Tibial artery (tissue), 4 donors: ENCODE results near the gene INPP5K.

Experiments used
- DNase-seq, 2 donors: peaks; one replicate each; pipeline ENCODE4 v3.0.0-alpha.2; 2019
- H3K27ac ChIP-seq, 2 donors: fragments of 200-600 bp; sonication (generic) in 1 of 2; 1 replicate in 1 of 2; 2 replicates in 1 of 2; pipeline ENCODE4 v1.5.1; 2018 to 2019; ENCODE audit warnings: mild to moderate bottlenecking in 1 of 2
- H3K27me3 ChIP-seq, 2 donors: fragments of 200-600 bp; sonication (generic) in 1 of 2; one replicate each; pipeline versions ENCODE4 v1.5.1 to v1.6.0; 2016 to 2019
- H3K36me3 ChIP-seq, 3 donors: fragments of 200-600 bp; sonication (generic) in 2 of 3; one replicate each; pipeline ENCODE4 v1.5.1; 2016 to 2019; ENCODE audit warnings: mild to moderate bottlenecking in 2 of 3
- H3K4me1 ChIP-seq, 4 donors: fragments of 200-600 bp; sonication (generic) in 2 of 4; 1 replicate in 3 of 4; 2 replicates in 1 of 4; pipeline ENCODE4 v1.5.1; 2016 to 2019
- H3K4me3 ChIP-seq, 2 donors: fragments of 200-600 bp; sonication (generic) in 1 of 2; 1 replicate in 1 of 2; 2 replicates in 1 of 2; pipeline ENCODE4 v1.5.1; 2018 to 2019; ENCODE audit warnings: mild to moderate bottlenecking in 2 of 2
- H3K9me3 ChIP-seq, 3 donors: fragments of 200-600 bp; sonication (generic) in 1 of 3; one replicate each; pipeline ENCODE4 v1.5.1; 2016 to 2019
- intact Hi-C: fragments of 100-400 bp; cut with DNase I; formaldehyde crosslinking; loops from one replicate; pipeline ENCODE4 v1.15.0; 2023; ENCODE audit warnings: low total_unique reads
- TF ChIP-seq, protein P1 (sequence below), 2 experiments: fragments of 200-600 bp in 1 of 2; fragments of 450-650 bp in 1 of 2; IDR thresholded peaks; one replicate each; pipeline ENCODE4 v1.5.1; 2017 to 2019; ENCODE audit warnings: antibody characterized with exemption in 2 of 2, mild to moderate bottlenecking in 1 of 2, moderate library complexity in 1 of 2

The INPP5K gene

DNA sequence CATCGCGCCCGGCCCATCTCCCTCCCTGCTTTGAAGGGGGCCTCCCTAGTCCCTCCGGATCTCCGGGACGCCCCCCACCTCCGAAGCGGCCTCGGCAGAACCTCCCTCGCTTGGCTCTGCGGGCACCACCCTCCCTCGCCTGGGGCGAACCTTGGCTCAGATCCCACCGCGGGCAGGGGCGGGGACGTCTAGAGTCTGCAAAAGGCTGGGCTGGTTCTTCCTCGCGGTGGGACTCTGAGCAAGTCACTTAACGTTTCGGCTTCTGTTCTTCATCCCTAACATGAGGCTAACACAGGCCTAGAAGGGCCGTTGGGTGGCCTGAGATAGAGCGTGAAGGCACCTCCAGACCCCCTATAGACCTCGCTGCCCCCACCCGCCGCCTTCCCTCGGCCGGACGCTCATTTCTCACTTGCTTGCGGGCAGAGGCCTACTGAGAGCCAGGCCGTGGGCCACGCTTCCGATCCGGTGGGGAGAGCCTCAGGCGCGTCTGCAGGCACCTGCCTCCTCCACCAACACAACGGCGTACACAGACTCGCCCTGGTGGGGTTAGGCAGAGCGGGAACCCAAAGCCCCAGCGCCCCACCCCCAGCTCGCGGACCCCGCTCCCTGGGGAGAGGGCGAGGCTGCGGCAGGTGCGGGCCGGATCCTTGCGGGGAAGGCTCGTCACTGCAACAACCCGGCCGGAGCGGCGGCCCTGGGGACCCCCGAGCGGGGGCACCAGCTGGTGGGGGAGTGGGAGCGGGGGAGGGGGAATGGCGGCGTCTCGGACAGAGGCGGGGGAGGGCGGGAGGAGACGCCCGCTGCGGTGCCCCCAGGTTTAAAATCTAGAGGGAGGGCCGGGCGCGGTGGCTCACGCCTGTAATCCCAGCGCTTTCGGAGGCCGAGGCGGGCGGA is 29.4 kb downstream of the INPP5K start:
- TF ChIP-seq, protein P1, sequence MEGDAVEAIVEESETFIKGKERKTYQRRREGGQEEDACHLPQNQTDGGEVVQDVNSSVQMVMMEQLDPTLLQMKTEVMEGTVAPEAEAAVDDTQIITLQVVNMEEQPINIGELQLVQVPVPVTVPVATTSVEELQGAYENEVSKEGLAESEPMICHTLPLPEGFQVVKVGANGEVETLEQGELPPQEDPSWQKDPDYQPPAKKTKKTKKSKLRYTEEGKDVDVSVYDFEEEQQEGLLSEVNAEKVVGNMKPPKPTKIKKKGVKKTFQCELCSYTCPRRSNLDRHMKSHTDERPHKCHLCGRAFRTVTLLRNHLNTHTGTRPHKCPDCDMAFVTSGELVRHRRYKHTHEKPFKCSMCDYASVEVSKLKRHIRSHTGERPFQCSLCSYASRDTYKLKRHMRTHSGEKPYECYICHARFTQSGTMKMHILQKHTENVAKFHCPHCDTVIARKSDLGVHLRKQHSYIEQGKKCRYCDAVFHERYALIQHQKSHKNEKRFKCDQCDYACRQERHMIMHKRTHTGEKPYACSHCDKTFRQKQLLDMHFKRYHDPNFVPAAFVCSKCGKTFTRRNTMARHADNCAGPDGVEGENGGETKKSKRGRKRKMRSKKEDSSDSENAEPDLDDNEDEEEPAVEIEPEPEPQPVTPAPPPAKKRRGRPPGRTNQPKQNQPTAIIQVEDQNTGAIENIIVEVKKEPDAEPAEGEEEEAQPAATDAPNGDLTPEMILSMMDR (IDR thresholded peaks at IDR 0.05), result no peak
- no peaks in the 10 kb centered on the region for H3K27me3 ChIP-seq
- peak; percentile 87 to 96 for DNase-seq
- H3K27ac ChIP-seq, result peak overlapping the region; percentile 99
- peaks cover 8 to 21% (median 20%) of the 10 kb centered on the region in 3 donors for H3K36me3 ChIP-seq
- peaks cover under 1 to 78% (median 67%) of the 10 kb centered on the region in 4 donors for H3K4me1 ChIP-seq
- H3K9me3 ChIP-seq, result no peaks in the 10 kb centered on the region
- H3K4me3 ChIP-seq, result peak overlapping the region; percentile 84 to 87
- intact Hi-C loops, result no loop called here

DNA sequence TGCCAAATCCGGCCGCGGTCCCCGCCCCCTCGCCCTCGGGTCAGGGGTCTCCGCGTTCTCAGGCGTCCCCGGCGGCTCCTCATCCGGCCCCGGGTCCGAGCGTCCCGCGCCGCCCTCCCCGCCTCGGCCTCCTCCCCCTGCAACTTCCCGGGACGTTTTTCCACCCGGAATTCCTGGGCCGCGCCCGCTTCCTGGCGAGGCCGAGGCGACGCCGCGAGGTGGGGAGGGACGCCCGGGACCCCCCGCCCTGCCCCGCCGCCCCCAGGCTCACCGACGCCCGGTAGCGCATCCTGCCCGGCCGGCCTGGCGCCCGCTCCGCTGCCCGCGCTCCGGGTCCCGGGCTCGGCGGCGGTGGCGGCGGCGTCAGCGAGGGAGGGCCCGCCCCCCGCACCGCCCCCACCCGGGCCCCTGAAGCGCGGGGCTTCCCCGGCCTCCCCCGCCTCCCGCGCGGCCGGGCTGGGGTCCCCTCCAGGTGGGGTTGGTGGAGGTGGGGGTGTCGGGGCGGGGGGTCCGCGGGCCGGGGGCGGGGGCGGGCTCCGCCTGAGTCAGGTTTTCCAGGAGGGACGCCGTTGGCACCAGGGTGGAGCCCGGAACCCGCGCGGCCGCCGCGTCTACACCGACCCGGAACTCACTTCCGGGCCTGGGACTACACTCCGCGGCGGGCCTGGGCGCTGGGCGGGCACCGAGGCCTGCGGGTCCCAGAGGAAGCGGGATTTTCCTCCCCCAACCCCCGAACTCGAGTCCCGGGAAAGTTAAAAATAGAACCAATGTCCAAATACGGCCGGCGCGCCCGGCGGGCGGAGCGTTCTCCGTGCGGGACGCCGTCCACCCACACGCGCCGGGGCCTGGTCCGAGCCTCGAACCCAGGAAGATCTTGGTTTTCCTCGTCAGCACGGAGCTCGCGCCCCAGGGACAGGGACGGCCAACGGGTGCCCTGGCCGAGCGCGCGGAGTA is 30.7 kb downstream of the INPP5K start:
- TF ChIP-seq, protein P1 (IDR thresholded peaks at IDR 0.05), result no peak
- Histone ChIP-seq H3K36me3 (peaks cover 10 to 35% (median 33%) of the 10 kb centered on the region in 3 donors), H3K27me3 (no peaks in the 10 kb centered on the region), H3K4me1 (peaks cover 0 to 85% (median 65%) of the 10 kb centered on the region in 4 donors), H3K4me3 (peak overlapping the region; percentile 84 to 87), H3K27ac (peak overlapping the region; percentile 99), H3K9me3 (no peaks in the 10 kb centered on the region)
- peak; percentile 69 to 89 for DNase-seq
- intact Hi-C loops, result no loop called here

DNA sequence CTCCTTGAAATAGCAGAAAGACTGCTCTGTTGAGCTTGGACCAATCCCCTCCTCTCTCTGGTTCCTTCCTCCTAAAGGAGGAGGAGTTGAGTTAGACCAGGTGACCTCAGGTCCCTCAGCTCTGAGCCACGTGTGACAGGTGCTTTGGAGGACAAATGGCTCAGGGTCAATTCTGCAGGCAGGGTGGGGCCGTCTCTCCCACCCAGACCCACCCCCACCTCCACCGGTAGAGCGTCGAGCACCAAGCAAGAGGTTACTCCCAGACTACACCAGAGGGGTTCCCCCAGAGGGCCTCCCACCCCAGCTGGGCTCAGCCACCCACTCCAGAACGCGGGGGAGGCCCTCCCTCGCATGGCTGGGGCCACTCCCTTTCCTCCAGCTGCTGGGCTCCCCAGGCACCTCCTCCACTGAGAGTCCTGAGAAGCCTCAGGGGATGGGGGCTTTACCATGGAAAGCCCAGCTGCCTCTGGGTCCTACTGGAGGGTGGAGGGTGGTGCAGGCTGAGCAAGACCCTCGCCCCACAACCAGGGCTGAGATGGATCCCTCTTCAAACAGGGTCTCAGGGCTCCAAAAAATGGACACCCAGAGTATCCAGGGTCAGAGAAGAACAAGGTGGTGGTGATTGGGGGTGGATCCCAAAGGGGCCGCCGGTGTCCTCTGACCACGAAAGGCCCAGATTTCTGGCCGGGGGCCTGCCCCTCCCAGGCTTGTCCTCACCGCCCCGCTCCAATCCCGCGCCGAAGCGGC is 31.6 kb downstream of the INPP5K start:
- Histone ChIP-seq H3K9me3 (no peaks in the 10 kb centered on the region), H3K4me1 (peaks cover 0 to 79% (median 57%) of the 10 kb centered on the region in 4 donors), H3K27ac (peak overlapping the region; percentile 99), H3K36me3 (peaks cover 17 to 43% (median 40%) of the 10 kb centered on the region in 3 donors), H3K27me3 (no peaks in the 10 kb centered on the region), H3K4me3 (peak overlapping the region; percentile 84 to 87)
- TF ChIP-seq, protein P1 (IDR thresholded peaks at IDR 0.05), result no peak
- DNase-seq, result peak; percentile 47 to 84
- intact Hi-C loops, result no loop called here

DNA sequence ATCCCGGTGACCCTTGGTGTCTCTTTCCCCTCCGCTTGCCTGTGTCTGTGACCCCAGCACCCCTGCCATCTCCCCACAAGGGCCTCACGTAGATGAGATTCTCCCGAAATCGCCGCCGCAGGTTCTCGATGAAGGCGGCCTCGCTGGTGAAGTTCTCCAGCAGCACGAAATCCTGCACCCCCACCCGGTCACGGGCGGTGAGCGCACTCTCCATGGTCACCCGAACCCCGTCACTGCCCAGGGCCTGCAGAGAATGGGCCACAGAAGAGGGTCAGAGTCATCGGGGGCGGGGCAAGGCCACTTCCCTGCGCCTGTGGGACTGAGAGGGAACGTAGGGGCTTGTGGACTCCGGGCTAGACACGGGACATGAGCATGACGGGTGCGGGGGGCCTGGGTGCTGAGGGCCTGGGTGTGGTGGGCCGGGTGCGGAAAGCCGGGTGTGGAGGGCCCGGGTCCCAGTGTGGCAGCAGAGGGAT is 32.3 kb downstream of the INPP5K start:
- intact Hi-C loops, result no loop called here
- Histone ChIP-seq H3K27ac (peak overlapping the region; percentile 99), H3K4me1 (peaks cover 0 to 71% (median 52%) of the 10 kb centered on the region in 4 donors), H3K4me3 (peak overlapping the region; percentile 84 to 87), H3K27me3 (no peaks in the 10 kb centered on the region), H3K9me3 (no peaks in the 10 kb centered on the region), H3K36me3 (peaks cover 25 to 51% (median 47%) of the 10 kb centered on the region in 3 donors)
- no peak for DNase-seq
- TF ChIP-seq, protein P1 (IDR thresholded peaks at IDR 0.05), result no peak

DNA sequence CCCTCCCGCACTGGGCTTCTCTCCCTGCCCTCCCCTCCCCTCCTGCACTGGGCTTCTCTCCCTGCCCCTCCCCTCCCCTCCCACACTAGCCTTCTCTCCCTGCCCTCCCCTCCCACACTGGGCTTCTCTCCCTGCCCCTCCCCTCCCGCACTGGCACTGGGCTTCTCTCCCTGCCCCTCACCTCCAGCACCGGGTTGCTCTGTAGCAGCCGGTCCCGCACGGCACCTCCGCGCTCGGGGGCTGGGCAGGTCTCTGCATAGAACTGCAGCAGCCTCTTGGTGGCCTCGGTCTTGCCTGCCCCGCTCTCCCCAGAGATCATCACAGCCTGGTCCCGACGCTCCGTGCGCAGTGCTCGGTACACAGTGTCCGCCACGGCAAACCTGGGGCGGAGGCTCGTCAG is 33.7 kb downstream of the INPP5K start:
- Histone ChIP-seq H3K36me3 (peaks cover 37 to 65% (median 61%) of the 10 kb centered on the region in 3 donors), H3K9me3 (no peaks in the 10 kb centered on the region), H3K4me3 (no peak overlapping the region), H3K4me1 (peaks cover 0 to 61% (median 42%) of the 10 kb centered on the region in 4 donors), H3K27ac (peak overlapping the region; percentile 56 to 99), H3K27me3 (no peaks in the 10 kb centered on the region)
- TF ChIP-seq, protein P1 (IDR thresholded peaks at IDR 0.05), result no peak
- DNase-seq, result no peak
- intact Hi-C loops, result no loop called here
